Kidney capillary endothelial cell (primary cell): Measurements from ENCODE around the gene LDLRAD4.
"Not testable (repeated sequence)": the region's sequence is repeated elsewhere in the genome, so short reads cannot be mapped to it uniquely, and the experiment has no call there.

Experiments used
- DNase-seq: peaks from one replicate; pipeline ENCODE4 v3.0.0-alpha.2; 2018; ENCODE audit warnings: low spot score

Gene LDLRAD4

GRCh38 chr18:13638719-13639595 is 420.4 kb downstream of the LDLRAD4 start:
- no peak for DNase-seq

GRCh38 chr18:13640266-13640860 is 421.8 kb downstream of the LDLRAD4 start:
- DNase-seq: no peak

- DNase-seq: peak; percentile 16
Measured at GRCh38 chr18:13641551-13642439, 423.2 kb downstream of the LDLRAD4 start.

GRCh38 chr18:13642440-13642827 is 423.9 kb downstream of the LDLRAD4 start:
- no peak for DNase-seq

- DNase-seq: no peak
Measured at GRCh38 chr18:13643261-13643751, 424.7 kb downstream of the LDLRAD4 start.

GRCh38 chr18:13645093-13645492 is 426.5 kb downstream of the LDLRAD4 start:
- no peak for DNase-seq

GRCh38 chr18:13646633-13647032 is 428.1 kb downstream of the LDLRAD4 start:
- DNase-seq: no peak

GRCh38 chr18:13647761-13648160 is 429.2 kb downstream of the LDLRAD4 start:
- DNase-seq: no peak

- no peak for DNase-seq
Measured at GRCh38 chr18:13649397-13650390, 431.1 kb downstream of the LDLRAD4 start.

- no peak for DNase-seq
Measured at GRCh38 chr18:13653746-13654433, 435.3 kb downstream of the LDLRAD4 start.

- no peak for DNase-seq
Measured at GRCh38 chr18:13657974-13658373, 439.4 kb downstream of the LDLRAD4 start.

GRCh38 chr18:13658436-13659204 is 440.1 kb downstream of the LDLRAD4 start:
- no peak for DNase-seq

- DNase-seq: no peak
Measured at GRCh38 chr18:13660510-13660909, 441.9 kb downstream of the LDLRAD4 start.

GRCh38 chr18:13661051-13661778 is 442.7 kb downstream of the LDLRAD4 start:
- no peak for DNase-seq

GRCh38 chr18:13661779-13662256 is 443.3 kb downstream of the LDLRAD4 start:
- DNase-seq: no peak

- no peak for DNase-seq
Measured at GRCh38 chr18:13672657-13673056, 454.1 kb downstream of the LDLRAD4 start.

- no peak for DNase-seq
Measured at GRCh38 chr18:13676471-13676870, 457.9 kb downstream of the LDLRAD4 start.

- not testable (repeated sequence) for DNase-seq
Measured at GRCh38 chr18:13677350-13677749, 458.8 kb downstream of the LDLRAD4 start.

GRCh38 chr18:13680612-13681011 is 462.1 kb downstream of the LDLRAD4 start:
- DNase-seq: no peak
